Stimulated activated CD4-positive, alpha-beta T cell treated with anti-CD3 and anti-CD28 coated beads, Interleukin-4, amount 100 ng/mL, for 1 hour (primary cell): ENCODE results near the gene VCX2.
"Not testable (repeated sequence)": the region's sequence is repeated elsewhere in the genome, so short reads cannot be mapped to it uniquely, and the experiment has no call there.

ENCODE experiments used
- DNase-seq: peaks from one replicate; pipeline ENCODE4 v3.0.0-alpha.2; 2020

The VCX2 gene

GRCh38 chrX:8171169-8171568 is at the start of gene VCX2:
TSS of gene VCX2 (minus strand) at chrX:8171267. CDS start at chrX:8170643, 624 bp downstream.
- DNase-seq, result not testable (repeated sequence)

- no peak for DNase-seq
Measured at GRCh38 chrX:8204943-8205342, 33.9 kb upstream of the VCX2 start.

GRCh38 chrX:8204169-8204935 is 33.3 kb upstream of the VCX2 start:
- no peak for DNase-seq

- no peak for DNase-seq
Measured at GRCh38 chrX:8201896-8202331, 30.8 kb upstream of the VCX2 start.

- DNase-seq, result no peak
Measured at GRCh38 chrX:8196776-8197175, 25.7 kb upstream of the VCX2 start.

GRCh38 chrX:8194216-8194615 is 23.1 kb upstream of the VCX2 start:
- DNase-seq, result no peak

GRCh38 chrX:8192276-8192675 is 21.2 kb upstream of the VCX2 start:
- DNase-seq, result no peak

- DNase-seq, result no peak
Measured at GRCh38 chrX:8191022-8191421, 20.0 kb upstream of the VCX2 start.

- DNase-seq, result no peak
Measured at GRCh38 chrX:8190341-8190830, 19.3 kb upstream of the VCX2 start.

GRCh38 chrX:8189096-8189830 is 18.2 kb upstream of the VCX2 start:
- no peak for DNase-seq

GRCh38 chrX:8183346-8183745 is 12.3 kb upstream of the VCX2 start:
- DNase-seq, result no peak

- DNase-seq, result no peak
Measured at GRCh38 chrX:8179656-8180055, 8.6 kb upstream of the VCX2 start.

- DNase-seq, result not testable (repeated sequence)
Measured at GRCh38 chrX:8154011-8154410, 17.1 kb downstream of the VCX2 start.

- DNase-seq, result no peak
Measured at GRCh38 chrX:8147226-8147625, 23.8 kb downstream of the VCX2 start.

GRCh38 chrX:8144925-8145324 is 26.1 kb downstream of the VCX2 start:
- DNase-seq, result no peak

- no peak for DNase-seq
Measured at GRCh38 chrX:8141896-8142295, 29.2 kb downstream of the VCX2 start.

- no peak for DNase-seq
Measured at GRCh38 chrX:8140986-8141744, 29.9 kb downstream of the VCX2 start.

GRCh38 chrX:8139716-8140115 is 31.4 kb downstream of the VCX2 start:
- no peak for DNase-seq

GRCh38 chrX:8138252-8138651 is 32.8 kb downstream of the VCX2 start:
- DNase-seq, result no peak

GRCh38 chrX:8126648-8127047 is 44.4 kb downstream of the VCX2 start:
- DNase-seq, result no peak

GRCh38 chrX:8126092-8126491 is 45.0 kb downstream of the VCX2 start:
- DNase-seq, result no peak

- DNase-seq, result no peak
Measured at GRCh38 chrX:8125566-8125965, 45.5 kb downstream of the VCX2 start.

- DNase-seq, result no peak
Measured at GRCh38 chrX:8122538-8122937, 48.5 kb downstream of the VCX2 start.
